ENCODE data around the gene DAO. TPM values are rescaled to one million over a fixed set of nuclear protein-coding genes. Genes with fewer than 3 reads are reported as not detected.
A peak's percentile ranks its signal among the peaks of the same experiment; 100 is the strongest.

DAO gene
- total RNA-seq, 1 donor from 2014 or later: not detected

DNA sequence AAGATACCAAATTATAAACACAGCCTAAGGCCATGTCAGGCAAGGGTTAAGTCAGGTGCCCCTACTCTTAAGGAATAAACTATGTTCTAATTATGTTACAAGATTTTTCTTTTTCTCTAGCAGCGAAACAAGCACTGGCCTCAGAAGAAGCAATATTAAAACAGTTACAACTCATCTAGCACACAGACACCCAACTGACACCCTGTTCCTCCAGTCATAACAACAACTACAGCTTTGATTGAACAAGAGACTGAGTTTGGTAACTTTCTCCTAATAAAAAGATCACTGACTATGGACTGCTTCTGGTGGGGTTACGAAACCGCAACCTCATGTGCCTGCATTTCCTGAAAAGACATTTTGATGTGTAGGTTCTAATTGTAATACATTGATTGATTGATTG lies 3.3 kb upstream of the DAO start:
- Mint-ChIP-seq H3K9me3 (ENCODE audit: low read depth) (no peaks in the 10 kb centered on the region), H3K36me3 (ENCODE audit: low read depth) (no peaks in the 10 kb centered on the region), H3K4me3 (ENCODE audit: unreplicated experiment) (no peak overlapping the region), H3K4me1 (ENCODE audit: low read depth) (peaks cover 6% of the 10 kb centered on the region), H3K27ac (ENCODE audit: unreplicated experiment) (no peak overlapping the region), H3K27me3 (ENCODE audit: low read depth) (no peaks in the 10 kb centered on the region)
- no peak for DNase-seq (ENCODE audit: low spot score)
- TF ChIP-seq CTCF (IDR thresholded peaks at IDR 0.05): no peak

GRCh38 chr12:108881953-108882352 lies 2.1 kb downstream of the DAO start:
- TF ChIP-seq CTCF (IDR thresholded peaks at IDR 0.05): no peak
- H3K36me3 Mint-ChIP-seq (ENCODE audit: low read depth): no peaks in the 10 kb centered on the region
- no peak for DNase-seq (ENCODE audit: low spot score)
- H3K4me1 Mint-ChIP-seq (ENCODE audit: low read depth): no peaks in the 10 kb centered on the region
- H3K27ac Mint-ChIP-seq (ENCODE audit: unreplicated experiment): no peak overlapping the region
- H3K27me3 Mint-ChIP-seq (ENCODE audit: low read depth): peaks cover 3% of the 10 kb centered on the region
- H3K4me3 Mint-ChIP-seq (ENCODE audit: unreplicated experiment): no peak overlapping the region
- no peaks in the 10 kb centered on the region for H3K9me3 Mint-ChIP-seq (ENCODE audit: low read depth)

DNA sequence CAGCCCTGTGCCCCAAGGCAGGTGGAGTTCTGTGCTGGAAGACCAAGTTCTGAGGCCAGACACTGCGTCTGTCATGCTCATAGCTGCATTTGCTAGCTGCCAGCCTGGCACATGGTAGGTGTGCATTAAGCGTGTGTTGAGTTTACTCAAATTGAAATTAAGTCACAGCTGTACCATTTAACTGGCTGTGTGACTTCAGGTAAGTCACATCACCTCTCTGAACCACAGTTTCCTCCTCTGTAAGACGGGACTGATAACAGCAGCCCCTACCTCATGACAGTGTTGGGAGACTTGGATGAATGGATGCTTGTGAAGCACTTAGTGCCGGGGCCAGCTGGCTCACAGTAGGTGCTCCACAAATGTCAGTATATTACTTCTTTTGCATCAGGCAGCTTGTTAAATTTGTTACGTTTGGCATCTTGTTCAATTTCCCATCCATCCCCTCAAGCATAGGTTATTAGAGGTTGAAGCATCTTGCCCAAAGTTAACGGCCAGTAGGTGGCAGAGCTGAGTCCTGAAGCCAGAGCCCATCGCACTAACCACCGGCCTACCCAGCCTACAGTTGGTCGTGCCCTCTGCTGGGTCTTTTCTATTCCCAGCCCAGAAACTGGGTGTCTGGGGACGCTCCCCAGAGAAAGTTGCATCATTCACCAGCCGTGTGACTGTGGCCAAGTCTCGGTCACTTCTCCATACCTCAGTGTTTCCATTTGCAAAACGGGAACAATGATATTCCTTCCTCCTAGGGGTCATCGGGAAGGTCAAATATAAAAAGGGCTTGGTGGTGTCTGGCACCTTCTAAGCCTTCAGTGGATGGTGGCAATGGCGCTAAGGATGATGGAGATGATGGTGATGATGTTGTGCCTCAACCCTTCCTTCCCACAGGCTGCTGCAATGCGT lies 4.5 kb downstream of the DAO start:
- Mint-ChIP-seq H3K27me3 (ENCODE audit: low read depth) (peaks cover 3% of the 10 kb centered on the region), H3K27ac (ENCODE audit: unreplicated experiment) (no peak overlapping the region), H3K4me1 (ENCODE audit: low read depth) (no peaks in the 10 kb centered on the region), H3K36me3 (ENCODE audit: low read depth) (no peaks in the 10 kb centered on the region), H3K9me3 (ENCODE audit: low read depth) (no peaks in the 10 kb centered on the region), H3K4me3 (ENCODE audit: unreplicated experiment) (no peak overlapping the region)
- DNase-seq (ENCODE audit: low spot score): no peak
- TF ChIP-seq CTCF (IDR thresholded peaks at IDR 0.05): peak; percentile 77

- Mint-ChIP-seq H3K4me3 (ENCODE audit: unreplicated experiment) (no peak overlapping the region), H3K27ac (ENCODE audit: unreplicated experiment) (no peak overlapping the region), H3K27me3 (ENCODE audit: low read depth) (peaks cover 3% of the 10 kb centered on the region), H3K9me3 (ENCODE audit: low read depth) (peaks cover 3% of the 10 kb centered on the region), H3K36me3 (ENCODE audit: low read depth) (no peaks in the 10 kb centered on the region), H3K4me1 (ENCODE audit: low read depth) (no peaks in the 10 kb centered on the region)
- DNase-seq (ENCODE audit: low spot score): no peak
- no peak for TF ChIP-seq CTCF (IDR thresholded peaks at IDR 0.05)
These were observed 7.2 kb downstream of the DAO start for GRCh38 chr12:108886873-108887629.

- H3K27me3 Mint-ChIP-seq (ENCODE audit: low read depth): peaks cover 3% of the 10 kb centered on the region
- no peak for DNase-seq (ENCODE audit: low spot score)
- no peak overlapping the region for H3K4me3 Mint-ChIP-seq (ENCODE audit: unreplicated experiment)
- peaks cover 3% of the 10 kb centered on the region for H3K9me3 Mint-ChIP-seq (ENCODE audit: low read depth)
- H3K4me1 Mint-ChIP-seq (ENCODE audit: low read depth): no peaks in the 10 kb centered on the region
- H3K36me3 Mint-ChIP-seq (ENCODE audit: low read depth): no peaks in the 10 kb centered on the region
- H3K27ac Mint-ChIP-seq (ENCODE audit: unreplicated experiment): no peak overlapping the region
- TF ChIP-seq CTCF (IDR thresholded peaks at IDR 0.05): no peak
These were observed 8.1 kb downstream of the DAO start for GRCh38 chr12:108888031-108888430.

Data from chondrocyte (in vitro differentiated cells).